NCI-H526 (cell line): Measurements from ENCODE around the gene PNPLA7.
"Not testable (repeated sequence)": the region's sequence is repeated elsewhere in the genome, so short reads cannot be mapped to it uniquely, and the experiment has no call there.

Experiments
- DNase-seq, 2 experiments: peaks; one replicate each; lab custom pipeline; 2025; lab: John Stamatoyannopoulos, UW

The PNPLA7 gene

DNA sequence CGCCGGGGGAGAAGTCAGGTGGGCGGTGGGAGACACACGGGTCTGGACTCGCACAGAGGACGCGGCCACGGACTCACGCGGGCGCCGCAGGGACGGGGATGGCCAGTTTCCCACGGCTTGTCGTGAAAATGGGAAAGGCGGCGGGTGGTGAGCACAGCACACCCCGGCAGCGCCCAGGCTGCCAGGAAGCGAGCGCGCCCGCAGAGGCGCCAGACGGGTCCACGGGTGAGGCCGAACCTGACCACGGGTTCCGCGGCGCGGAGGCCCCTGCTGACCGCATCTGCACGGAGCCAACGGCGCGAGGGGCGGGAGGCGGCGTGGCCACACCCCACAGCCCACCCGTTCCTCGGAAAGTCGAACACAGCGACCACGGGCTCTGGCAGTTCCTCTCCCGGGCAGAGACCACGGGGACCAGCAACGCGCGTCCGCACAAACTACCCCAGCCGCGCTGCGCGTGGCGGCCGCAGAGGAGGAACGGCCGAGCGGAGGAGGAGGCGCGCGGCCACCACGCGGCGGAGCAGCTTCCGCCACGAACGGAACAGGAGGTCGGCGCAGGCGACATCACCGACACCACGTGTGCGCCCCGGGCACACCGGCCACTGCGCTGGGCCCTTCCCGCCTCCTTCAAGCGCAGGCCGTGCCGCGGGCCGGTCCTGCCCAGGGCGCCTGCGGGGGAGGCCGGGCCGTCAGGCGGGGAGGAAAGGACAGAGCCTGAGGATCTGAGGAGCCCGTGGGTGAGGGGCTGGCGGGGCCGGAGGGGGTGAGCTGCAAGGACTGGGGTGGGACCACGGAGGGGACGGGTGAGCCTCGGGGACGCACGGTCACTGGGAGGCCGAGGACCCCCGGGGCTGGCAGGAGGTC is 132.8 kb downstream of the PNPLA7 start:
- no peak for DNase-seq

DNA sequence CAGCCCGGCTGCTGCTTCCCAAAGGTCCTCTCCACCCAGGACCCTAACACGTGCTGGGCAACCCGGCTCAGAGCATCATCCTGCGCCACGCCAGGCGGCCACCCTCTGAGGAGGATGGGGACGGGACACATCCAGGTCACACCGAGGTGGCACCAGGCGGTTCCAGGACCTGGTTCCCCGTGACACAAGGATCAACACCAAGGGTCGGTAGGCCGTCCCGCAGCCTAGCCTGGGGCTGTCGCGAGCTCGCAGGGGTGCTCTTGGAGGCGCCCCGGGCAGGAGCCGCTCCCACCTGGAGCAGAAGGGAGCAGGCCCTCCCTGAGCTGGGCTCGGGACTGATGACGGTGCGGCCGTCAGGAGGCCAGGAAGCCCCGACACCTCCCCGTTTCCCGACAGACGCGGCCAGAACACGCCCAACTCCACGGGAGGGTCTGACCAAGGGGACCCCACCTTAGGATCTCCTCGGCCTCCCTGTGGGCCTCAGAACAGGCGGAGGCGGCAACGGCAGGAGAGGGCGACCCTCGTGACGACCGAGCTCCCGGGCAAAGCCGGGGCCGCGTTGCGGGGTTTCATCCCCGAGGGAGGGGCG is 133.5 kb downstream of the PNPLA7 start:
- DNase-seq: no peak

DNA sequence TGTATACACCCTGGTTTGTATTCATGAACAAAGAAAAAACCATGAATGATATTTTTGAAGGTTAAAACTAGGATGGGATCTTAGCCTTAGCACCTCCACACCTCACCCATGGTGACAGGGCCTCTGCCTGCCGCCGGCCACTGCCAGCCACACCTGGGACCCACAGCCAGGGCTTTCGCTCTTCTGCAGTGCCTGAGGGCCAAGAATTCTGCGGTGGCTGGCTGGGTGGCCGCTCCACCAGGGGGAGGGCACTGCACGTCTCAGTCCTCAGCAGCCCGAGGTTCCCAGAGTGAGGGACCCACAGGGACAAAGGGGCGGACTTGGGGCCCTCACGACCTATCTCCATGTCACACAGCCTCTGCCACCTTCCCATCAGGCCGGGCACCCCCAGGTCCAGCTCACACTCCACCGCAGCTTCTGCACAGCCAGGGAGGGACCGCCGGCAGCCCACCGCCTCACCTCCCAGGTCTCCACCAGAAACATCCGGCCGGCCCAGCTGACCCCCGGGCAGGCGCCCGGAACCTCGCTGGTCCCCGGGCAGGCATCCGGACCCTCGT is 134.1 kb downstream of the PNPLA7 start:
- no peak for DNase-seq

DNA sequence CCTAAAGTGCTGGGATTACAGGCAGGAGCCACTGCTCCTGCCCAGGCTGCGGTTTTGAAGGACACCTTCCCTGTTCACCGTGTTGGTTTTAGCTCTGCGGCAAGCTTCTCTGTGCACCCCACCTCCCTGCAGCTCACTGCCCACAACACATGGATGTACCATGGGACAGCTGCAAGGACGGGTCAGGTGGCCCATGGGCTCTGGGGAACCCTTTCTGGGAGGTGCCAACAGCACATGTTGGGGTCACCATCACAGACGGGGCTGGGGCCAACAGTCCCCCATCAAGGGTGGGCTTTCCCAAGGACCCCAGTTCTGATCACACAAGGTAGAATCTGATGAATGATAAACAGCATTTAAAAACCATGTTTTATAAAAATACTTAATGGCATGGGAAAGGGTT is 134.8 kb downstream of the PNPLA7 start:
- no peak for DNase-seq

DNA sequence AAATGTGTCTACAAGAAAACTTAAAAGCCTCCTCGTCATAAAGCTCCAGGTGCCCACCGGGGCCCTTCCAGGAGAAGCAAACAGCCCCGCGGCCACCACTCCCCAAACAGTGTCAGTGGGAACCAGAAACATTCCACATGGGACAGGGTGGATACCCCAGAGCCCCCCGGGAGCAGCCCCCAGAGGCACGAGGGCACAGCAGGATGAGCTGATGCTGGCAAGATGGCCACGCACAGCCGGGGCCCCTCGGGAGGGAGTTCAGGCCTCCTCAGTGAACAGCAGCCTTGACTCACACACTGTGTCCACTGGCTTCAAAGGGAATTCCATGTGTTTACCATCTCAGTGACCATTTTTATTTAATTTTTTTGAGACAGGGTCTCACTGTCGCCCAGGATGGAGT is 137.8 kb downstream of the PNPLA7 start:
- DNase-seq: no peak

DNA sequence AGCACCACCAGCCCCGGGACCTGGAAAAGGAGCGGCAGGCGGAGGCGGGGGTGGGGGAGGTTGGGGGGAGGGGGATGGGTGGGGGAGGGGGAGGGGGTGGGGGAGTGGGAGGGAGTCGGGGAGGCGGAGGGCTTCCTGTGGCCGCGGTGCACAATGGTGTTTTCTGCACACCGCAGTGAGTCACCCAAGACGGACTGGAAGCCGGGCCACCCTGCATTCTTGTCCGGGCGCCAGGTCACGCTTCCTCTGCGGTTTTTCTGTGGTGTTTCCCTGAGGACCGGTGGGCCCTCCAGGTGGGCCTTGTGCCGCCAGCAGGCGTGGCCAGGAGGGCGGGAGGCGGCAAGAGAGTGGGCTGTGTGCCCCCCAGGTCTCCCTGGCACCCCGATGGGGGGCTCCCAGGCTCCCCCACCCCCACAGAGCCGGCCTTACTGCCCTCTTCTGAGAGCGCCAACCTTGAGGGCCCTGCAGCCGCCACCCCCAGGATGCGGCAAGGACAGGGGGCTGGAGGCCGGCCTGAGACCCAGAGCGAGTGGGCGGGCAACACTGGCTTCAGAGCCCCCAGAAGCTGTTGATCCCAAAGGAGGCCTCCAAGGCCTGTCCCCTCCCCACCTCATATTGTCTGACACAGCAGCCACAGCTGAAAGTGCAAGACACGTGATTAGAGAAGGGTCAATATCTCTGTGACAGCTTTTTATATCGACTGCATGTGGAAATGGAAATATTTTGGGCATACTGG is 138.4 kb downstream of the PNPLA7 start:
- no peak for DNase-seq

DNA sequence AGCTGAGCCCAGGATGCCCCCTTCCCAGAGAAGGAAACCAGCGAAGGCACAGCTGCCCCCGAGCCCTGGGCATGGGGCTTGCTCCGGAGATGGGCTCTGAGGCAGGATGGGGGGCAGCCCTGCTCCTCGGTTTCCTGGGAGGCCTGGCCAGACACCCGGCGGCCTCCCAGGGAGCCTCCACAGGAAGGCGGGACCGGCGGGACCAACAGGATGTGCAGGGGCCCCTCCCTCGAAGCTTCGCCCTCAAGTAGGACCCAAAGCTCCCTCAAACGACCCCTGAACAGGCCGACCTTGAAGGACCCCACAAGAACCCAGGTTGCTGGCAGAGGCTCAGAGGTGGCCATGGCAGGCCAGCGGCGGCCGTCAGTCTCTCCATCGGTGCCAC is 138.9 kb downstream of the PNPLA7 start:
- no peak for DNase-seq

DNA sequence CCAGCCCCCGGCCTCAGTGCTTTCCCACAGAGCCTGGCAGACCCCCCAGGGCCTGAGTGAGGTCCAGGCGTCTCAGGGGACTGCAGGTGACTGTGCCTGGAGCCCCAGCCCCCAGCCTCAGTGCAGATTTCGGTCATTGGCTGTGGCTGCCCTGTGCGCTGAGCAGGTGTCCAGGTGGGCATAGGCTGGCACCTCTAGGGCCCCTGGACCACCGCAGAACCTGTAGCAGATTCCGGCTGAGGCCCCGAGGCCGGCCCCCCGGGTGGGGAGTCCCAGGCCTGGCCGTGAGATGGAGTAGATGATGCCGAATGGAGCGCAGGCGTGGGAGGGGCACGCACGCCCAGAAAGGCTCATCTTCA is 139.3 kb downstream of the PNPLA7 start:
- no peak for DNase-seq

DNA sequence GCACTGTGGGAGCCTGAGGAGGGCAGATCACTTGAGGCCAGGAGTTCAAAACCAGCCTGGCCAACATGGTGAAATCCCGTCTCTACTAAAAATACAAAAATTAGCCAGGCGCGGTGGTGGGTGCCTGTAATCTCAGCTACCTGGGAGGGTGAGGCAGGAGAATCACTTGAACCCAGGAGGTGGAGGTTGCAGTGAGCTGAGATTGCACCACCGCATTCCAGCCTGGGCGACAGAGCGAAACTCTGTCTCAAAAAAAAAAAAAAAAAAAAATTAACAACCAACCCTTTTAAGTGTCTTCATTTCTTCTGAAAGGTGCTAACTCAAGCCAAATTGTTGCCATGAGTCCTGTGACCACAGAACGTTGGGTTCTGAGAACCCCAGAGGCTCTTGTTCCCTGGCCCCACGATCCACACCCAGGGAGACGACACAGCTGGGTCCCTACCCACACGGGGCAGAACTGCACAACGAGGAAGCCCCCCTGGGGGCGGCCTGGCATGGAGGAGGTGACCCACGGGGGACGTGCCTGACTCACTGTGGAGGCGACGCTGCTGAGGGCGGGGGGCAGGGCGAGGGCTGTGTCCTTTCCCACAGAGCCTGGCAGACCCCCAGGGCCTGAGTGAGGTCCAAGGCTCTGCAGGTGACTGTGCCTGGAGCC is 139.8 kb downstream of the PNPLA7 start:
- DNase-seq: not testable (repeated sequence)
